Mesodermal cell (in vitro differentiated cells): ENCODE measurements around the gene DIP2C.
"Not testable (repeated sequence)": the region's sequence is repeated elsewhere in the genome, so short reads cannot be mapped to it uniquely, and the experiment has no call there.

Experiments
- H3K27ac ChIP-seq: 2 replicates; pipeline ENCODE4 v1.7.0; 2013; ENCODE audit warnings: mild to moderate bottlenecking, low read depth, low read length, moderate library complexity; ENCODE audit not compliant: severe bottlenecking
- H3K36me3 ChIP-seq: 2 replicates; pipeline ENCODE4 v1.7.1; 2013; ENCODE audit warnings: mild to moderate bottlenecking, low read length, moderate library complexity; ENCODE audit not compliant: control insufficient read depth, insufficient read depth
- H3K4me1 ChIP-seq: one replicate; pipeline ENCODE4 v1.7.1; 2013; ENCODE audit warnings: mild to moderate bottlenecking, low read length; ENCODE audit not compliant: insufficient read depth, control insufficient read depth, poor library complexity, severe bottlenecking
- H3K4me3 ChIP-seq: 2 replicates; pipeline ENCODE4 v1.7.0; 2013; ENCODE audit warnings: low read length, control low read depth, mild to moderate bottlenecking; ENCODE audit not compliant: insufficient read depth, poor library complexity, severe bottlenecking; ENCODE audit errors: extremely low read depth
- H3K9me3 ChIP-seq: 2 replicates; pipeline ENCODE4 v1.7.1; 2013; ENCODE audit warnings: mild to moderate bottlenecking, low read length, moderate library complexity; ENCODE audit not compliant: control insufficient read depth
- WGBS, 2 experiments: methylation state at CpG; one replicate each; pipeline ENCODE4 v1.1.5; 2013; ENCODE audit warnings: missing lambda C conversion rate in 2 of 2; ENCODE audit not compliant: insufficient coverage in 2 of 2; 5-methylcytosine and 5-hydroxymethylcytosine counted together

Gene DIP2C

GRCh38 chr10:347774-348173, 341.7 kb downstream of the DIP2C start:
- H3K27ac ChIP-seq, H3K4me1 ChIP-seq, H3K4me3 ChIP-seq, H3K9me3 ChIP-seq: not testable (repeated sequence)
- peaks cover 29% of the 10 kb centered on the region for H3K36me3 ChIP-seq
- 92 to 93% methylated on average over 19 to 28 of the region's 34 CpGs for WGBS, 2 experiments

GRCh38 chr10:347190-347589, 342.3 kb downstream of the DIP2C start:
- H3K36me3 ChIP-seq = peaks cover 27% of the 10 kb centered on the region
- H3K4me3 ChIP-seq, H3K27ac ChIP-seq, H3K9me3 ChIP-seq, H3K4me1 ChIP-seq: not testable (repeated sequence)
- 80 to 85% methylated on average over 4 to 14 of the region's 33 CpGs for WGBS, 2 experiments

GRCh38 chr10:344582-345200, 344.8 kb downstream of the DIP2C start:
- Histone ChIP-seq H3K4me3 (no peak overlapping the region), H3K9me3 (no peaks in the 10 kb centered on the region), H3K4me1 (no peaks in the 10 kb centered on the region), H3K36me3 (peaks cover 38% of the 10 kb centered on the region), H3K27ac (no peak overlapping the region)
- WGBS, 2 experiments = 94 to 96% methylated on average over 24 to 27 of the region's 27 CpGs

GRCh38 chr10:343231-344220, 345.9 kb downstream of the DIP2C start:
- peaks cover 31% of the 10 kb centered on the region for H3K36me3 ChIP-seq
- 95 to 100% methylated on average over 9 to 12 of the region's 16 CpGs for WGBS, 2 experiments

GRCh38 chr10:341081-341740, 348.3 kb downstream of the DIP2C start:
- H3K9me3 ChIP-seq = no peaks in the 10 kb centered on the region
- WGBS, 2 experiments = 89 to 97% methylated on average over 18 to 21 of the region's 23 CpGs
- H3K4me3 ChIP-seq = no peak overlapping the region
- no peaks in the 10 kb centered on the region for H3K4me1 ChIP-seq
- no peak overlapping the region for H3K27ac ChIP-seq
- peaks cover 31% of the 10 kb centered on the region for H3K36me3 ChIP-seq

More at GRCh38 chr10:343231-344220, 345.9 kb downstream of the DIP2C start:
- H3K4me3 ChIP-seq = no peak overlapping the region
- H3K9me3 ChIP-seq = no peaks in the 10 kb centered on the region
- H3K4me1 ChIP-seq = no peaks in the 10 kb centered on the region
- H3K27ac ChIP-seq = no peak overlapping the region

GRCh38 chr10:340646-341045, 348.8 kb downstream of the DIP2C start:
- Histone ChIP-seq H3K36me3 (peaks cover 36% of the 10 kb centered on the region), H3K4me3 (no peak overlapping the region), H3K27ac (no peak overlapping the region), H3K9me3 (no peaks in the 10 kb centered on the region), H3K4me1 (no peaks in the 10 kb centered on the region)
- WGBS, 2 experiments = 95 to 96% methylated on average over 11 of the region's 11 CpGs

GRCh38 chr10:339038-339391, 350.5 kb downstream of the DIP2C start:
- no CpG with 5 or more reads among the region's 2 CpGs for whole genome bisulfite sequencing, 2 experiments
- no peaks in the 10 kb centered on the region for H3K4me1 ChIP-seq
- no peak overlapping the region for H3K27ac ChIP-seq
- H3K4me3 ChIP-seq = no peak overlapping the region
- H3K9me3 ChIP-seq = no peaks in the 10 kb centered on the region
- H3K36me3 ChIP-seq = peaks cover 35% of the 10 kb centered on the region

- peaks cover 35% of the 10 kb centered on the region for H3K36me3 ChIP-seq
- WGBS, 2 experiments = 88 to 91% methylated on average over 24 to 28 of the region's 33 CpGs
- H3K9me3 ChIP-seq = no peaks in the 10 kb centered on the region
Observed at GRCh38 chr10:338171-339037, 351.1 kb downstream of the DIP2C start.

GRCh38 chr10:336247-336646, 353.2 kb downstream of the DIP2C start:
- no peaks in the 10 kb centered on the region for H3K9me3 ChIP-seq
- H3K4me3 ChIP-seq = no peak overlapping the region
- no peak overlapping the region for H3K27ac ChIP-seq
- peaks cover 29% of the 10 kb centered on the region for H3K36me3 ChIP-seq
- 100% methylated on average over 3 of the region's 6 CpGs; no CpG with 5 or more reads in 1 of the 2 experiments for WGBS, 2 experiments
- H3K4me1 ChIP-seq = no peaks in the 10 kb centered on the region

More at GRCh38 chr10:338171-339037, 351.1 kb downstream of the DIP2C start:
- Histone ChIP-seq H3K4me1 (no peaks in the 10 kb centered on the region), H3K27ac (no peak overlapping the region), H3K4me3 (no peak overlapping the region)
